Lung (tissue), 12 donors: ENCODE results near the gene TMEM151B. TPM values are rescaled to one million over a fixed set of nuclear protein-coding genes. Genes with fewer than 3 reads are reported as not detected.

Experiments
- ATAC-seq: fragments of 200-7000 bp; cut with Tn5 transposase; one replicate; pipeline ENCODE4 v1.9.1; 2020; ENCODE audit warnings: moderate number of reproducible peaks; ENCODE audit not compliant: insufficient read depth, low FRiP score
- DNase-seq, 3 donors: peaks; one replicate each; pipeline ENCODE4 v3.0.0-alpha.2; 2013 to 2017
- H3K27ac ChIP-seq, 2 donors: one replicate each; pipeline ENCODE4 v1.5.1; 2013; ENCODE audit warnings: mild to moderate bottlenecking in 2 of 2, moderate library complexity in 2 of 2, control low read depth in 1 of 2, inconsistent platforms in 1 of 2, low read depth in 1 of 2, low read length in 1 of 2
- H3K27me3 ChIP-seq, 3 donors: one replicate each; pipeline ENCODE4 v1.5.1; 2013; ENCODE audit warnings: low read length in 2 of 3; ENCODE audit not compliant: control insufficient read depth in 3 of 3, insufficient read depth in 3 of 3
- H3K36me3 ChIP-seq, 4 donors: one replicate each; pipeline ENCODE4 v1.5.1; 2013; ENCODE audit warnings: low read length in 4 of 4, mild to moderate bottlenecking in 1 of 4, moderate library complexity in 1 of 4; ENCODE audit not compliant: control insufficient read depth in 4 of 4, insufficient read depth in 4 of 4
- H3K4me1 ChIP-seq, 5 donors: one replicate each; pipeline ENCODE4 v1.5.1; 2013; ENCODE audit warnings: low read length in 5 of 5, mild to moderate bottlenecking in 2 of 5, moderate library complexity in 1 of 5; ENCODE audit not compliant: control insufficient read depth in 5 of 5, insufficient read depth in 5 of 5
- H3K4me3 ChIP-seq: one replicate; pipeline ENCODE4 v1.5.1; 2013; ENCODE audit warnings: mild to moderate bottlenecking, control low read depth, moderate library complexity
- H3K9ac ChIP-seq, 2 donors: one replicate each; pipeline ENCODE4 v1.5.1; 2013; ENCODE audit warnings: low read length in 2 of 2, control low read depth in 1 of 2; ENCODE audit not compliant: insufficient read depth in 1 of 2
- H3K9me3 ChIP-seq, 4 donors: one replicate each; pipeline ENCODE4 v1.5.1; 2013; ENCODE audit warnings: low read length in 3 of 4, mild to moderate bottlenecking in 1 of 4, moderate library complexity in 1 of 4; ENCODE audit not compliant: control insufficient read depth in 4 of 4, insufficient read depth in 3 of 4
- WGBS, 2 donors: extraction: QIAGEN DNeasy Blood & Tissue Kit; methylation state at CpG; one replicate each; pipeline ENCODE4 v1.1.7; 2013; 5-methylcytosine and 5-hydroxymethylcytosine counted together
- polyA plus RNA-seq, 2 donors: library from polyadenylated mRNA; stranded (reverse); fragments of 200-250 nt; gene quantifications; one replicate each; pipeline ENCODE4 v1.2.1, GENCODE V29; 2013
- total RNA-seq, 2 donors: library from RNA; depleted of rRNA in 1 of 2; stranded (reverse); fragments of >200 nt in 1 of 2; gene quantifications; one replicate each; pipeline ENCODE4 v1.2.1, GENCODE V29; 2014 to 2021
- TF ChIP-seq, protein P1 (sequence below): IDR thresholded peaks from 2 replicates; pipeline ENCODE4 v1.5.1; 2012; ENCODE audit warnings: mild to moderate bottlenecking; ENCODE audit errors: control extremely low read depth, extremely low read depth
- donor health status: control.
- donor health status: control.
- donor health status: Bipolar disorder and iron deficiency.
- donor health status: healthy.
- donor health status: DM: yes; HTN: yes; CAD: no.

Gene TMEM151B
- total and polyA plus RNA-seq, 4 donors = 0.02 to 0.21 (median 0.08) TPM

DNA sequence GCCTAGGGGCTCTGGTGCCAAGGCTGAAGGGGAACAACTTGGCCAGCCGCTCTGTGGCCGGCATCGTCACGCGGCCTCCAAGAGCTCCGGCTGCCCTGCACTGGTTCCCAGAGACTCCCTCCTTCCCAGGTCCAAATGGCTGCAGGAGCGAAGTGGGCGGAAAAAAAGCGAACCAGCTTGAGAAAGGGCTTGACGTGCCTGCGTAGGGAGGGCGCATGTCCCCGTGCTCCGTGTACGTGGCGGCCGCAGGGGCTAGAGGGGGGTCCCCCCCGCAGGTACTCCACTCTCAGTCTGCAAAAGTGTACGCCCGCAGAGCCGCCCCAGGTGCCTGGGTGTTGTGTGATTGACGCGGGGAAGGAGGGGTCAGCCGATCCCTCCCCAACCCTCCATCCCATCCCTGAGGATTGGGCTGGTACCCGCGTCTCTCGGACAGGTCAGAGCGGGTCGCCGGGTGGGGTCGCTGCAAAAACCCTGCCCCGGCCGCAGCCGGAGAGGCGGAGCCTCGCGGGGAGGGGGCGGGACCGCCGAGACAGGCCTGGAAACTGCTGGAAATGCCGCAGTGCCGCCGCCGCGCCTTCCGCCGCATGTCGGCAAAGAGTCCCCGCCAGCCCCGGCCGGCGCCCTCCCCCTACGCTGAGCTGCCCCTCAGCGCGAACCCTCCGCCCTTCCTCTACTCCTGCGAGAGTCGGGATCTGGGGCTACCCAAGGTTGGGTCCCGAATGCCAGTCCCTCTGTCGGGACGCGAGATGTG is 24.2 kb upstream of the TMEM151B start:
- peak overlapping the region; percentile 94 to 96 for H3K27ac ChIP-seq
- ATAC-seq (peak; percentile 82), DNase-seq (peak; percentile 85 to 94 (median 90))
- peaks cover 13 to 27% (median 27%) of the 10 kb centered on the region in 4 donors for H3K36me3 ChIP-seq
- H3K4me3 ChIP-seq = peak overlapping the region; percentile 80
- peak overlapping the region; percentile 88 to 99 for H3K9ac ChIP-seq
- H3K9me3 ChIP-seq = no peaks in the 10 kb centered on the region
- TF ChIP-seq, protein P1, sequence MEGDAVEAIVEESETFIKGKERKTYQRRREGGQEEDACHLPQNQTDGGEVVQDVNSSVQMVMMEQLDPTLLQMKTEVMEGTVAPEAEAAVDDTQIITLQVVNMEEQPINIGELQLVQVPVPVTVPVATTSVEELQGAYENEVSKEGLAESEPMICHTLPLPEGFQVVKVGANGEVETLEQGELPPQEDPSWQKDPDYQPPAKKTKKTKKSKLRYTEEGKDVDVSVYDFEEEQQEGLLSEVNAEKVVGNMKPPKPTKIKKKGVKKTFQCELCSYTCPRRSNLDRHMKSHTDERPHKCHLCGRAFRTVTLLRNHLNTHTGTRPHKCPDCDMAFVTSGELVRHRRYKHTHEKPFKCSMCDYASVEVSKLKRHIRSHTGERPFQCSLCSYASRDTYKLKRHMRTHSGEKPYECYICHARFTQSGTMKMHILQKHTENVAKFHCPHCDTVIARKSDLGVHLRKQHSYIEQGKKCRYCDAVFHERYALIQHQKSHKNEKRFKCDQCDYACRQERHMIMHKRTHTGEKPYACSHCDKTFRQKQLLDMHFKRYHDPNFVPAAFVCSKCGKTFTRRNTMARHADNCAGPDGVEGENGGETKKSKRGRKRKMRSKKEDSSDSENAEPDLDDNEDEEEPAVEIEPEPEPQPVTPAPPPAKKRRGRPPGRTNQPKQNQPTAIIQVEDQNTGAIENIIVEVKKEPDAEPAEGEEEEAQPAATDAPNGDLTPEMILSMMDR = peak; percentile 8
- peaks cover 7 to 22% (median 11%) of the 10 kb centered on the region in 5 donors for H3K4me1 ChIP-seq
- 0 to 1% methylated on average over 59 to 62 of the region's 62 CpGs for WGBS, 2 donors
- H3K27me3 ChIP-seq = no peaks in the 10 kb centered on the region

DNA sequence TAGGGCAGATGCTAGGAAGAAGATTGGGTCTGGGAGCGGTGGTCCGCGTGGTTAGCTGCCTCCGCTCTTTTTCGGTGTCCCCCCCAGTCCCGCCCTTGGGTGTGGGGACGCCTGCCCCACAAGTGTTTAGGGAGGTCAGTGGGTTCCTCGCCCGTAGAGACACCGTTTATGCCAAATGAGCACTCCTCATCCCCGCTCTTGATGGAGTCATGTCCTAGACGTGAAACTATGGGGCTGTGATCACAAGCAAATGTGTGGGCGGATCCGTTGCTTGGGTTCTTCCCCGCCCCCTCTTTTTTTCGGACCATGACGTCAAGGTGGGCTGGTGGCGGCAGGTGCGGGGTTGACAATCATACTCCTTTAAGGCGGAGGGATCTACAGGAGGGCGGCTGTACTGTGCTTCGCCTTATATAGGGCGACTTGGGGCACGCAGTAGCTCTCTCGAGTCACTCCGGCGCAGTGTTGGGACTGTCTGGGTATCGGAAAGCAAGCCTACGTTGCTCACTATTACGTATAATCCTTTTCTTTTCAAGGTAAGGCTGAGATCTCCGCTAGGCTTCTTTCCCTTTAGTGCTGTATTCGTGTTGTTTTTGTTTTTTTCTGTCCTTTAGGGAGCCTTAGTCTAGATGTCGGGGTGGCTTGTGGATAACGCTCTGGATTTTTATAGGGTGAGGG is 23.4 kb upstream of the TMEM151B start, which contains the start of gene HSP90AB1:
Gene HSP90AB1 (plus strand): TSS at position 439 of the 675 bp plus-strand sequence. CDS start 1,529 bp downstream, outside the sequence.
- H3K4me1 ChIP-seq = peaks cover 7 to 22% (median 11%) of the 10 kb centered on the region in 5 donors
- peak; percentile 94 to 97 (median 96) for DNase-seq
- H3K27ac ChIP-seq = peak within 1 kb of the TSS; percentile 94 to 96
- peak within 1 kb of the TSS; percentile 80 for H3K4me3 ChIP-seq
- peaks cover 16 to 34% (median 33%) of the 10 kb centered on the region in 4 donors for H3K36me3 ChIP-seq
- TF ChIP-seq, protein P1 = no peak
- H3K9ac ChIP-seq = peak within 1 kb of the TSS; percentile 90 to 99
- no peaks in the 10 kb centered on the region for H3K27me3 ChIP-seq
- peak; percentile 86 for ATAC-seq
- 0% methylated on average over 34 of the region's 34 CpGs for WGBS, 2 donors
- H3K9me3 ChIP-seq = no peaks in the 10 kb centered on the region

DNA sequence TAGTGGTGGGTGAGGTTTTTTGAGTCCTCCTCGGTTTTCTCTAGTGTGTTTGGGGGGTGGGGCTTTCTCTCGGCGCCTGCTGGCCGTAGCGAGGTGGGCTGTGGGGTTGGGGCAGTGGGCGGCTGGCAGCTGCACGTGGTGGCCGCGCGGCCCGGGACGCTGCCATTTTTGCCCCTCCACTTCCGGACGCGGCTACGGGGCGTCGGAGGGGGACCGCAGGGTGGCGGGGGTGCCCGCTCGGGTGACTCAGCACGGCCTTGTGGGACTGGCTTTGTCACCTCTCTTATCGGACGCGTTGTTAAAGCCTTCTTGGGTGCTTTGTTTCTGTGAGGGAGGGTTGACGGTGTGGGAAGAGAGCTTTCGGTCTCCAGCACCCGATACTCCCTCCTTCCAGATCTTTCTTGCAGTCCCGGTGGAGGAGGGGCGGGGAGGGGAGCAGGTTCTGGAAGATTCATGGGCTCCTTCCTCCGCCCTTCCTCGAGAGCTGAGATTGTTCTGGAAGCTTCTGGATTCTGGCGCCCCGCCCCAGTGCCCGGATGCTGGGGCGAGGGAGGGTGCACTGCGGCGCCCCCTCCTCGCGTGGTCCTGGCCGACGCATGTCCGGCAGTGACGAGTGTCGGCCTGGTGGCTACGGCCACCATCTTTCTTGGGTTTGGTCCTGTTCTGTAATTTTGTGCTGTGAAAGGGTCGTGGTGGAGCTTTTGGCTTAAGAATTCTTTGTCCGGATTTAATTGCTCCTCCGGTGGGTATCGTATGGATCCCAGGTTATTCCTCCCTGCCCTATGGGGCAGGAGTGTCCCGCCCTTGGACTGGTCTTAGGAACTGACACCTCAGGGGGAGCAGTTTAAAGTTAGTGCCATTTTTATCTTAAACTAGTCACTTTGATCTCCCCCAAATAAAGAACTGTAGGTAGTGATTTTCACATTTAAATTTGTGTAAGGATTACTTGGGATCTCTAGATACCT is 22.6 kb upstream of the TMEM151B start:
- peaks cover 20 to 39% (median 36%) of the 10 kb centered on the region in 4 donors for H3K36me3 ChIP-seq
- H3K27me3 ChIP-seq = no peaks in the 10 kb centered on the region
- ATAC-seq (peak; percentile 62), DNase-seq (peak; percentile 71 to 78 (median 72))
- peaks cover 7 to 22% (median 11%) of the 10 kb centered on the region in 5 donors for H3K4me1 ChIP-seq
- H3K9me3 ChIP-seq = no peaks in the 10 kb centered on the region
- TF ChIP-seq, protein P1 = no peak
- peak overlapping the region; percentile 80 for H3K4me3 ChIP-seq
- WGBS, 2 donors = 0 to 1% methylated on average over 52 of the region's 52 CpGs
- H3K9ac ChIP-seq = peak overlapping the region; percentile 90 to 99
- H3K27ac ChIP-seq = peak overlapping the region; percentile 94
